Body of pancreas (tissue), 4 donors: Measurements from ENCODE around the gene CFAP210.

Source experiments
- CTCF ChIP-seq, 7 experiments: fragments of 450-650 bp in 4 of 7; fragments of 200-600 bp in 3 of 7; sonication (generic) in 3 of 7; IDR thresholded peaks; one replicate each; pipeline ENCODE4 v1.5.1; 2016 to 2019; ENCODE audit warnings: antibody characterized with exemption in 7 of 7
- POLR2A ChIP-seq, 3 donors: fragments of 450-650 bp; IDR thresholded peaks; one replicate each; pipeline ENCODE4 v1.6.1; 2016; ENCODE audit warnings: antibody characterized with exemption in 3 of 3, mild to moderate bottlenecking in 2 of 3

GRCh38 chr2:169694113-169694893 is at the start of gene CFAP210, which contains the start of gene PHOSPHO2:
- TF ChIP-seq CTCF (IDR thresholded peaks at IDR 0.05): no peak
- TF ChIP-seq POLR2A (IDR thresholded peaks at IDR 0.05): peak; percentile 73 to 93 (median 89)
